SK-N-SH (cell line): Measurements from ENCODE around the gene ATXN7L2. TPM values are rescaled to one million over a fixed set of nuclear protein-coding genes. Genes with fewer than 3 reads are reported as not detected.

Experiments
- CTCF ChIA-PET: fragments of 300-600, 350-600 bp; formaldehyde crosslinking; extraction: SDS; loops from one replicate; lab custom pipeline; 2021; lab: Yijun Ruan, JAX
- POLR2A ChIA-PET: fragments of 350-600 bp; sonication (Branson Sonifier 250); formaldehyde crosslinking; extraction: SDS; loops from one replicate; lab custom pipeline; 2020; ENCODE audit warnings: antibody characterized with exemption, inconsistent platforms; lab: Yijun Ruan, JAX
- DNase-seq: peaks from one replicate; pipeline ENCODE4 v3.0.0; 2012
- H2AFZ ChIP-seq: fragments of 200-600 bp; sonication (generic); 2 replicates; pipeline ENCODE4 v1.8.1; 2016; ENCODE audit warnings: antibody characterized with exemption, mild to moderate bottlenecking, low read depth
- H3F3A ChIP-seq: fragments of 200-600 bp; sonication (generic); replicated peaks from 2 replicates; pipeline ENCODE3; 2016; ENCODE audit warnings: antibody characterized with exemption, mild to moderate bottlenecking; ENCODE audit not compliant: insufficient read depth
- H3K27ac ChIP-seq, 2 experiments: fragments of 200-500 bp in 1 of 2; fragments of 200-600 bp in 1 of 2; sonication (Bioruptor generic) in 1 of 2; sonication (generic), shearing (Covaris generic) in 1 of 2; 2 replicates each; pipeline versions ENCODE4 v1.5.1 to v1.6.1; 2014 to 2016; ENCODE audit warnings: low read depth in 2 of 2, inconsistent platforms in 1 of 2, low read length in 1 of 2, mild to moderate bottlenecking in 1 of 2, mixed read lengths in 1 of 2
- H3K27me3 ChIP-seq: fragments of 200-600 bp; sonication (generic), shearing (Covaris generic); 2 replicates; pipeline ENCODE4 v1.6.1; 2016; ENCODE audit warnings: mixed run types; ENCODE audit not compliant: insufficient read depth
- H3K36me3 ChIP-seq, 2 experiments: fragments of 200-500 bp in 1 of 2; fragments of 200-600 bp in 1 of 2; sonication (Bioruptor generic) in 1 of 2; sonication (generic) in 1 of 2; replicated peaks in 1 of 2; 2 replicates each; pipeline versions ENCODE3 to v1.5.1; 2014 to 2016; ENCODE audit warnings: low read length in 1 of 2, mild to moderate bottlenecking in 1 of 2; ENCODE audit not compliant: insufficient read depth in 2 of 2, control insufficient read depth in 1 of 2
- H3K4me1 ChIP-seq, 2 experiments: fragments of 200-500 bp in 1 of 2; fragments of 200-600 bp in 1 of 2; sonication (Bioruptor generic) in 1 of 2; sonication (generic), shearing (Covaris generic) in 1 of 2; 2 replicates each; pipeline versions ENCODE4 v1.5.1 to v1.6.1; 2014 to 2016; ENCODE audit warnings: low read depth in 1 of 2, low read length in 1 of 2, mixed run types in 1 of 2; ENCODE audit not compliant: insufficient read depth in 2 of 2, control insufficient read depth in 1 of 2
- H3K4me2 ChIP-seq: fragments of 200-600 bp; sonication (generic), shearing (Covaris generic); 2 replicates; pipeline ENCODE4 v1.6.1; 2017; ENCODE audit warnings: mixed run types
- H3K4me3 ChIP-seq, 2 experiments: fragments of 200-500 bp in 1 of 2; fragments of 200-600 bp in 1 of 2; sonication (Bioruptor generic) in 1 of 2; sonication (generic), shearing (Covaris generic) in 1 of 2; 2 replicates each; pipeline versions ENCODE4 v1.5.1 to v1.8.1; 2014 to 2016; ENCODE audit warnings: low read depth in 2 of 2, inconsistent platforms in 1 of 2, low read length in 1 of 2, mild to moderate bottlenecking in 1 of 2, mixed read lengths in 1 of 2, moderate library complexity in 1 of 2
- H3K79me2 ChIP-seq: fragments of 200-600 bp; sonication (generic); 2 replicates; pipeline ENCODE4 v1.8.1; 2017; ENCODE audit warnings: mild to moderate bottlenecking; ENCODE audit not compliant: insufficient read depth
- H3K9ac ChIP-seq: fragments of 200-600 bp; sonication (generic); 2 replicates; pipeline ENCODE4 v1.6.1; 2017; ENCODE audit warnings: mixed run types
- H3K9me2 ChIP-seq: fragments of 200-600 bp; sonication (generic); 2 replicates; pipeline ENCODE4 v1.6.1; 2017; ENCODE audit warnings: mixed run types
- H3K9me3 ChIP-seq: fragments of 200-600 bp; sonication (generic); 2 replicates; pipeline ENCODE4 v1.6.1; 2017; ENCODE audit warnings: mixed run types, mild to moderate bottlenecking, moderate library complexity
- H4K20me1 ChIP-seq: fragments of 200-600 bp; sonication (generic); 2 replicates; pipeline ENCODE4 v1.6.1; 2017; ENCODE audit warnings: mild to moderate bottlenecking, mixed run types; ENCODE audit not compliant: insufficient read depth
- CTCF ChIP-seq: fragments of 200-600 bp; sonication (generic); IDR thresholded peaks from 2 replicates; pipeline ENCODE4 v1.6.1; 2017; ENCODE audit warnings: antibody characterized with exemption, mild to moderate bottlenecking, moderate library complexity
- EP300 ChIP-seq, 2 experiments: IDR thresholded peaks; 2 replicates each; pipeline versions ENCODE4 v1.4.0 to v1.6.1; 2012; ENCODE audit warnings: borderline replicate concordance in 1 of 2, low read depth in 1 of 2, low read length in 1 of 2
- EZH2phosphoT487 ChIP-seq: fragments of 200-600 bp; sonication (generic); IDR thresholded peaks from 2 replicates; pipeline ENCODE4 v1.6.1; 2017; ENCODE audit warnings: low read depth, mixed run types, mild to moderate bottlenecking, antibody characterized with exemption, moderate library complexity, borderline replicate concordance
- FOSL2 ChIP-seq: IDR thresholded peaks from 2 replicates; pipeline ENCODE4 v1.4.0; 2012; ENCODE audit warnings: low read depth, mild to moderate bottlenecking, moderate library complexity, borderline replicate concordance
- FOXJ3 ChIP-seq: sonication (generic); formaldehyde crosslinking; IDR thresholded peaks from 2 replicates; pipeline ENCODE4 v1.5.1; 2020; ENCODE audit warnings: mild to moderate bottlenecking, missing genetic modification reagents
- FOXM1 ChIP-seq: IDR thresholded peaks from 2 replicates; pipeline ENCODE4 v1.4.0; 2012; ENCODE audit warnings: low read depth, mild to moderate bottlenecking
- GABPA ChIP-seq: IDR thresholded peaks from 2 replicates; pipeline ENCODE4 v1.4.0; 2012; ENCODE audit warnings: low read depth, mild to moderate bottlenecking
- GATA2 ChIP-seq: sonication (generic); formaldehyde crosslinking; IDR thresholded peaks from 2 replicates; pipeline ENCODE4 v1.5.0; 2020; ENCODE audit warnings: mild to moderate bottlenecking, missing genetic modification reagents
- JUND ChIP-seq: IDR thresholded peaks from 2 replicates; pipeline ENCODE4 v1.4.0; 2012
- MAX ChIP-seq: IDR thresholded peaks from 2 replicates; pipeline ENCODE4 v1.4.0; 2012; ENCODE audit warnings: low read depth
- NFIC ChIP-seq: IDR thresholded peaks from 2 replicates; pipeline ENCODE4 v1.4.0; 2012; ENCODE audit warnings: borderline replicate concordance
- RFX5 ChIP-seq: IDR thresholded peaks from 2 replicates; pipeline ENCODE4 v1.6.1; 2012; ENCODE audit warnings: mild to moderate bottlenecking, improper control_type of control experiment, low read length
- YY1 ChIP-seq: IDR thresholded peaks from 2 replicates; pipeline ENCODE4 v1.4.0; 2012; ENCODE audit warnings: low read depth, mild to moderate bottlenecking
- ZBTB33 ChIP-seq: IDR thresholded peaks from 2 replicates; pipeline ENCODE4 v1.4.0; 2012; ENCODE audit warnings: low read depth, borderline replicate concordance
- whole genome bisulfite sequencing: methylation state at CpG from one replicate; pipeline ENCODE4 v1.1.6; 2017; ENCODE audit warnings: low lambda C conversion rate; 5-methylcytosine and 5-hydroxymethylcytosine counted together
- polyA plus RNA-seq, 3 experiments: library from polyadenylated mRNA; depleted of rRNA; stranded (reverse); fragments of >200 nt; gene quantifications; 2 replicates each; pipeline ENCODE4 v1.2.3, GENCODE V29; 2012
- TF ChIP-seq, protein P1 (sequence below): IDR thresholded peaks from 2 replicates; pipeline ENCODE4; 2012

Gene ATXN7L2
- polyA plus RNA-seq, 1 of the 3 experiments (the other 2 are of a cell fraction): 4.0 TPM

DNA sequence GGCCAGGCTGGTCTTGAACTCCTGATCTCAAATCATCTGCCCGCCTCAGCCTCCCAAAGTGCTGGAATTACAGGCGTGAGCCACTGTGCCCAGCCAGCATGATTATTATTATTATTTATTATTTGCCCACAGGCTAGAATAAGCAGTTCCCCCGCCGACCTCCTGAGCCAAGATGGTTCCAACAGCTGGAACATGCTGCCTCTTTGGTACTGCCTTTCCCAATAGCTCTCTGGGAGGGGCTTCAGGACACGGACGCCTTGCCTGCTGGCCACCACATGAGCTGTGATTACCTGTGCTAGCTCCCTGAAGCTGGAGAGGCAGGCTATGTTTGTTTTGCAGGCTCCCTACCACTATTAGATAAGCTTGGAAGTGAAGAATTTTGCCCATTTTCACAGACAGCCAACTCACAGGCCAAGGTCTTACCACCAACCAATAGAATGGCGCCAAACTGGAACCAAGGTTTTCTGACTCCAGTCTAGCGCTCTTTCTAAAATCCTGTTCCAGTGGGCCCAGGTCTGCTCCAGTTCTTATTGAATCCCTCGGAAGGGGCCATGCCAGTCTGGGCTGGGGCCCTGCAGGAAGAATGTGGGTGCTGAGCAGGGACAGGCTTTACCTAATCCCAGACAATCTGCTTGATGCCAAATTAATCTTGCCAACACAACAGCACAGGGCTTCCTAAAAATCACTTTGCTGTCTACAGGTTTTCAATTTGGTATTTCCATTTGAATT, 53.9 kb downstream of the ATXN7L2 start:
- no peaks in the 10 kb centered on the region for H3K9me2 ChIP-seq
- no peak for DNase-seq
- no peak overlapping the region for H3K27ac ChIP-seq
- no peak overlapping the region for H3K4me2 ChIP-seq
- H3K79me2 ChIP-seq: no peaks in the 10 kb centered on the region
- H3K9me3 ChIP-seq: no peaks in the 10 kb centered on the region
- WGBS: 86% methylated on average over 9 of the region's 9 CpGs
- no peaks in the 10 kb centered on the region for H4K20me1 ChIP-seq
- ChIA-PET CTCF (interaction anchor here (1.0 to 26.3 kb wide), 6 partner anchors 9 to 237 kb away, joined by 3 to 1710 read pairs (median 7); partner anchors contain the start of genes AMIGO1, ATXN7L2 and CYB561D1), POLR2A (no interaction called here)
- no peak overlapping the region for H3K4me3 ChIP-seq
- H2AFZ ChIP-seq: no peak overlapping the region
- H3K36me3 ChIP-seq: no peaks in the 10 kb centered on the region
- H3F3A ChIP-seq: no peaks in the 10 kb centered on the region
- H3K9ac ChIP-seq: no peak overlapping the region
- no peak for TF ChIP-seq YY1
- no peak for TF ChIP-seq GABPA
- no peak for TF ChIP-seq RFX5
- TF ChIP-seq MAX: no peak
- no peak for TF ChIP-seq NFIC
- no peak for TF ChIP-seq CTCF
- TF ChIP-seq FOXJ3 (CRISPR knock-in tag): no peak
- no peak for TF ChIP-seq ZBTB33
- TF ChIP-seq FOSL2: no peak
- TF ChIP-seq, all 33 proteins: peak for 0
- Histone ChIP-seq H3K4me1 (peaks cover 0 to 28% of the 10 kb centered on the region in 2 experiments; a peak in 1 of 4 replicates), H3K27me3 (no peaks in the 10 kb centered on the region)

- no peak overlapping the region for H3K4me3 ChIP-seq
- H3K4me1 ChIP-seq: peaks cover 0 to 25% of the 10 kb centered on the region in 2 experiments; a peak in 1 of 4 replicates
- no peak overlapping the region for H3K27ac ChIP-seq
- no peak for DNase-seq
- H3F3A ChIP-seq: no peaks in the 10 kb centered on the region
- TF ChIP-seq JUND (no peak), FOXM1 (no peak), GATA2 (CRISPR knock-in tag) (no peak), EP300 (IDR thresholded peaks at IDR 0.05; ENCODE audit: borderline replicate concordance in 1 of 2, low read depth in 1 of 2, low read length in 1 of 2) (no peak), EZH2phosphoT487 (no peak)
- TF ChIP-seq, protein P1, sequence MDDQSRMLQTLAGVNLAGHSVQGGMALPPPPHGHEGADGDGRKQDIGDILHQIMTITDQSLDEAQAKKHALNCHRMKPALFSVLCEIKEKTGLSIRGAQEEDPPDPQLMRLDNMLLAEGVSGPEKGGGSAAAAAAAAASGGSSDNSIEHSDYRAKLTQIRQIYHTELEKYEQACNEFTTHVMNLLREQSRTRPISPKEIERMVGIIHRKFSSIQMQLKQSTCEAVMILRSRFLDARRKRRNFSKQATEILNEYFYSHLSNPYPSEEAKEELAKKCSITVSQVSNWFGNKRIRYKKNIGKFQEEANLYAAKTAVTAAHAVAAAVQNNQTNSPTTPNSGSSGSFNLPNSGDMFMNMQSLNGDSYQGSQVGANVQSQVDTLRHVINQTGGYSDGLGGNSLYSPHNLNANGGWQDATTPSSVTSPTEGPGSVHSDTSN: no peak
- no peaks in the 10 kb centered on the region for H3K9me3 ChIP-seq
- 78% methylated on average over 9 of the region's 9 CpGs for WGBS
- no peaks in the 10 kb centered on the region for H3K9me2 ChIP-seq
- no peaks in the 10 kb centered on the region for H3K27me3 ChIP-seq
- POLR2A ChIA-PET: no interaction called here
- no peak overlapping the region for H2AFZ ChIP-seq
- H3K79me2 ChIP-seq: no peaks in the 10 kb centered on the region
- no peak overlapping the region for H3K4me2 ChIP-seq
- CTCF ChIA-PET: interaction anchor here (1.4 to 26.3 kb wide), 6 partner anchors 7 to 238 kb away, joined by 4 to 1710 read pairs (median 8); partner anchors contain the start of genes AMIGO1, ATXN7L2 and CYB561D1
- H3K36me3 ChIP-seq: no peaks in the 10 kb centered on the region
- H4K20me1 ChIP-seq: no peaks in the 10 kb centered on the region
- H3K9ac ChIP-seq: no peak overlapping the region
These were observed 55.3 kb downstream of the ATXN7L2 start for GRCh38 chr1:109538827-109539555.
